Measurements from ENCODE around the gene DPYD. TPM values are rescaled to one million over a fixed set of nuclear protein-coding genes. Genes with fewer than 3 reads are reported as not detected.

Gene DPYD
- total RNA-seq, 4 donors from 2014 or later = 30.6 to 58.4 (median 35.4) TPM

DNA sequence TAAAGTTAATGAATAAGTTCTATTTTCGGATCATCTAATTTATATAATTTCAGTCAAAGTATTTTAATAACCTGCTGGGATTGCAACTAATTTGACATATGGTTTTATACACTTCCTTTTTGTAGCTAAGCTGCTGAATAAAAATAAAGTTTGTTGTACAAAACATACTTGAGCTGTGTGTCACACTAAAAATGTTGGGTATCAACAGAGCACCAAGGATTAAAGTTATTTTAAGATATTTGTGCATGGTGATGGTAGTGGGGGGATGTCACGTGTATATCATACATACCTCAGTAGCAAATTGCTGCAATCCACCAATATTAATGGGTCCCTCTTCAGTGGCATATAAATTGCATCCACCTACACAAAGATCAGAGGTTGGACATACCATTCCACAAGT is 199.6 kb downstream of the DPYD start:
- peaks cover 0 to 28% (median 0%) of the 10 kb centered on the region in 3 donors for H3K36me3 ChIP-seq
- no peaks in the 10 kb centered on the region for H3K4me1 ChIP-seq
- no peak overlapping the region for H3K4me3 ChIP-seq
- no peaks in the 10 kb centered on the region for H3K9me3 ChIP-seq
- H3K27me3 ChIP-seq = no peaks in the 10 kb centered on the region
- 88 to 97% methylated on average over 2 of the region's 2 CpGs for WGBS, 2 donors
- DNase-seq = no peak
- intact Hi-C loops (cut with DNase I) = no loop called here
- TF ChIP-seq POLR2A (IDR thresholded peaks at IDR 0.05) = no peak
- TF ChIP-seq, protein P1, sequence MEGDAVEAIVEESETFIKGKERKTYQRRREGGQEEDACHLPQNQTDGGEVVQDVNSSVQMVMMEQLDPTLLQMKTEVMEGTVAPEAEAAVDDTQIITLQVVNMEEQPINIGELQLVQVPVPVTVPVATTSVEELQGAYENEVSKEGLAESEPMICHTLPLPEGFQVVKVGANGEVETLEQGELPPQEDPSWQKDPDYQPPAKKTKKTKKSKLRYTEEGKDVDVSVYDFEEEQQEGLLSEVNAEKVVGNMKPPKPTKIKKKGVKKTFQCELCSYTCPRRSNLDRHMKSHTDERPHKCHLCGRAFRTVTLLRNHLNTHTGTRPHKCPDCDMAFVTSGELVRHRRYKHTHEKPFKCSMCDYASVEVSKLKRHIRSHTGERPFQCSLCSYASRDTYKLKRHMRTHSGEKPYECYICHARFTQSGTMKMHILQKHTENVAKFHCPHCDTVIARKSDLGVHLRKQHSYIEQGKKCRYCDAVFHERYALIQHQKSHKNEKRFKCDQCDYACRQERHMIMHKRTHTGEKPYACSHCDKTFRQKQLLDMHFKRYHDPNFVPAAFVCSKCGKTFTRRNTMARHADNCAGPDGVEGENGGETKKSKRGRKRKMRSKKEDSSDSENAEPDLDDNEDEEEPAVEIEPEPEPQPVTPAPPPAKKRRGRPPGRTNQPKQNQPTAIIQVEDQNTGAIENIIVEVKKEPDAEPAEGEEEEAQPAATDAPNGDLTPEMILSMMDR (IDR thresholded peaks at IDR 0.05) = no peak
- H3K27ac ChIP-seq = no peak overlapping the region

DNA sequence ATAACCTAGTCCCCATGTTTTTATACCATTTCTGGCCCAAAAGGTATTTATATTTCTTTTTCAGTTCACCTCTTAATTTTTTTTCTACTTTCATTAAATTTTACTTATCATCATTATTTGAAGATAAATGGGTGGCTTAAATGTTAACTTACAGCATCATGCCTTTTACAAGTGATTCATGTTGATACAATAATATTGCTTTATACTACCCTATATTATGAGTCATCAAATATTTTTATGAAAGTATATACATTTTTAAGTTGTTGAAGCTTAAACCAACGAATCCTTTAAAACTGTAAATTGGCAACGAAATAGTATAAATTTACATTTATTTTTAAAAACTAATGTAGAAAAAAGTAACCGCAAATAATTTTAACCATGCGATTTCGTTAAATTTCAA is 207.9 kb downstream of the DPYD start:
- H3K27ac ChIP-seq = no peak overlapping the region
- TF ChIP-seq, protein P1 (IDR thresholded peaks at IDR 0.05) = no peak
- TF ChIP-seq POLR2A (IDR thresholded peaks at IDR 0.05) = no peak
- H3K27me3 ChIP-seq = no peaks in the 10 kb centered on the region
- DNase-seq = no peak
- no peaks in the 10 kb centered on the region for H3K4me1 ChIP-seq
- H3K36me3 ChIP-seq = peaks cover 0 to 8% (median 0%) of the 10 kb centered on the region in 3 donors
- intact Hi-C loops (cut with DNase I) = no loop called here
- 81 to 87% methylated on average over 5 of the region's 5 CpGs for WGBS, 2 donors
- H3K4me3 ChIP-seq = no peak overlapping the region
- no peaks in the 10 kb centered on the region for H3K9me3 ChIP-seq

DNA sequence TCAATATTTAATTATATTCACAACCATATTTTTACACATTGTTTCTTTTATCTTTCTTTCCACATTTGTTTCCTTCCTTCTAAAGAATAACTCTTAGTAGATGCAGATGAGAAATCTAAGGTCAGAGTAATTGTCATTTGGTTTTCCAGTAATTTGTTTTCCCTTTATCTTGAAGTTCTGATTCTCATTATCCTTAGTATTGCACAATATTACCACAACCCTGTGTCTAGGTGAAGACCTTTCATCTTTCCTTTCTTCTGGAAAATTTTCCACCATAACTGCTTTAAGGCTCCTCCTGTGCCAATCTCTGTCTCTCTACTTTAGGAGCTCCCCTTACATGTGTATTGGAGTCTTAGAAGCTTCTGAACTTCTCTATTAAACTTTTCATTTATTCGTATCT is 209.0 kb downstream of the DPYD start:
- Histone ChIP-seq H3K4me1 (no peaks in the 10 kb centered on the region), H3K9me3 (no peaks in the 10 kb centered on the region), H3K36me3 (no peaks in the 10 kb centered on the region), H3K27ac (no peak overlapping the region), H3K27me3 (no peaks in the 10 kb centered on the region), H3K4me3 (no peak overlapping the region)
- DNase-seq = no peak
- intact Hi-C loops (cut with DNase I) = no loop called here
- 93 to 98% methylated on average over 1 of the region's 1 CpG for WGBS, 2 donors
- no peak for TF ChIP-seq POLR2A (IDR thresholded peaks at IDR 0.05)
- TF ChIP-seq, protein P1 (IDR thresholded peaks at IDR 0.05) = no peak

DNA sequence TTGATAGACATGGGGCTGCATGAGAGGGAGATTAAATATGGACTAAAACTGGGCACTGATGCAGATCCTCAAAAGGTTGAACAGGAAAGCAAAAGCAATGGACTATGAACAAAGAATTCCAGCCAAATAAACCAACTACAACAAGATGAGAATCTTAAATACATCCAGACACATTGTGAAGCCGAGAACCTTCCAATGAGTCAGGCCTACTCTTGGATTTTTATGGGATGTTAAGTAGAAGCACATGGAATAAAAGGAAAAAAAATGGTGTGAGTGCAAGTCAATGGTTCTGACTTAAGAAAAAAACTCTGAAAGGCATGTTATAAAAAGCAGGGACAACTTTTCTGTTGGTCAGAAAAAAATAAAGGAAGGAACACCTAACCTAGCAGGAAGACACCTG is 227.2 kb downstream of the DPYD start:
- 73 to 100% methylated on average over 1 of the region's 1 CpG for WGBS, 2 donors
- Histone ChIP-seq H3K27me3 (no peaks in the 10 kb centered on the region), H3K4me1 (no peaks in the 10 kb centered on the region), H3K36me3 (peaks cover 0 to 6% (median 0%) of the 10 kb centered on the region in 3 donors), H3K9me3 (no peaks in the 10 kb centered on the region), H3K27ac (no peak overlapping the region), H3K4me3 (no peak overlapping the region)
- intact Hi-C loops (cut with DNase I) = no loop called here
- TF ChIP-seq POLR2A (IDR thresholded peaks at IDR 0.05) = no peak
- TF ChIP-seq, protein P1 (IDR thresholded peaks at IDR 0.05) = no peak
- no peak for DNase-seq

DNA sequence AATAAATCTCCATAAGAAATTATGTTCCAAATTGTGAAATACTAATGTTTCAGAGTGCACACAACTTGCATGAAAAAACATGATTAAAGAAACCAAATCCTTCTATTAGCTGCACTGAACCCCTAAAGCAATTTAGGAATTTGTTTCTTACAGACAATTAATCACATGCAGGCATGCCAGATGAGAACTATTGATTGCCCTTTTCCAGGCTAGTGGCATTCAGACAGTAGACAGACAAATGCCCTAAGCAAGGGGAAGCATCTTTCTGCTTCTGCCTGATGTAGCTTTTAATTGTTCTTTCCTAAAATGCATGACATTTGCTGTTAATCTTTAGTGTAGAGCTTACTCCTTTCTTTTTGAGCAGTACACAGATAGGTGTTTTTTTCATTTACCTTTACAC is 229.5 kb downstream of the DPYD start:
- no peaks in the 10 kb centered on the region for H3K27me3 ChIP-seq

More for the DNA sequence above, 229.5 kb downstream of the DPYD start:
- no peak for TF ChIP-seq POLR2A (IDR thresholded peaks at IDR 0.05)
- TF ChIP-seq, protein P1 (IDR thresholded peaks at IDR 0.05) = no peak
- H3K4me1 ChIP-seq = no peaks in the 10 kb centered on the region
- DNase-seq = no peak
- intact Hi-C loops (cut with DNase I) = no loop called here
- peaks cover 0 to 11% (median 0%) of the 10 kb centered on the region in 3 donors for H3K36me3 ChIP-seq
- no peak overlapping the region for H3K27ac ChIP-seq
- H3K4me3 ChIP-seq = no peak overlapping the region
- H3K9me3 ChIP-seq = no peaks in the 10 kb centered on the region
